ENCODE measurements around the gene TRAK2. TPM values are rescaled to one million over a fixed set of nuclear protein-coding genes. Genes with fewer than 3 reads are reported as not detected.

Gene TRAK2
- total and polyA plus RNA-seq, 2 experiments from 2014 or later: 9.2 to 26.7 TPM

GRCh38 chr2:201425952-201426351, 25.3 kb downstream of the TRAK2 start:
- no peak overlapping the region for H3K27ac ChIP-seq
- no peak overlapping the region for H3K4me3 ChIP-seq
- no peaks in the 10 kb centered on the region for H3K27me3 ChIP-seq
- H4K20me1 ChIP-seq (ENCODE audit: insufficient read depth, poor library complexity, severe bottlenecking): peaks cover 5% of the 10 kb centered on the region
- DNase-seq (ENCODE audit: low spot score): no peak
- H3K36me3 ChIP-seq (replicated peaks; ENCODE audit: insufficient read depth, low read depth): no peaks in the 10 kb centered on the region
- peaks cover 61% of the 10 kb centered on the region for H3K79me2 ChIP-seq
- H3K4me2 ChIP-seq: no peak overlapping the region
- no peak for TF ChIP-seq CTCF (IDR thresholded peaks at IDR 0.05; ENCODE audit: poor library complexity)
- no peak for TF ChIP-seq EZH2phosphoT487 (IDR thresholded peaks at IDR 0.05; ENCODE audit: low read depth, severe bottlenecking, unreplicated experiment)
- no peak for TF ChIP-seq EZH2 (IDR thresholded peaks at IDR 0.05; ENCODE audit: borderline replicate concordance)
- no peak overlapping the region for H2AFZ ChIP-seq
- H3K9me3 ChIP-seq (ENCODE audit: low read depth): no peaks in the 10 kb centered on the region
- H3K9me2 ChIP-seq (replicated peaks; ENCODE audit: insufficient read depth): no peaks in the 10 kb centered on the region
- H3K4me1 ChIP-seq (ENCODE audit: insufficient read depth): no peaks in the 10 kb centered on the region
- 92% methylated on average over 9 of the region's 9 CpGs for WGBS (ENCODE audit: low lambda C conversion rate, missing lambda C conversion rate)

GRCh38 chr2:201420442-201421113, 30.7 kb downstream of the TRAK2 start:
- peaks cover 48% of the 10 kb centered on the region for H3K79me2 ChIP-seq
- no peak for DNase-seq (ENCODE audit: low spot score)
- no peak overlapping the region for H3K4me3 ChIP-seq
- TF ChIP-seq EZH2phosphoT487 (IDR thresholded peaks at IDR 0.05; ENCODE audit: low read depth, severe bottlenecking, unreplicated experiment) (no peak), CTCF (IDR thresholded peaks at IDR 0.05; ENCODE audit: poor library complexity) (no peak), EZH2 (IDR thresholded peaks at IDR 0.05; ENCODE audit: borderline replicate concordance) (no peak)
- H3K9me3 ChIP-seq (ENCODE audit: low read depth): no peaks in the 10 kb centered on the region
- no peaks in the 10 kb centered on the region for H3K9me2 ChIP-seq (replicated peaks; ENCODE audit: insufficient read depth)
- no peaks in the 10 kb centered on the region for H3K27me3 ChIP-seq
- H2AFZ ChIP-seq: no peak overlapping the region
- no peak overlapping the region for H3K4me2 ChIP-seq
- H3K4me1 ChIP-seq (ENCODE audit: insufficient read depth): no peaks in the 10 kb centered on the region
- no peak overlapping the region for H3K27ac ChIP-seq
- H3K36me3 ChIP-seq (replicated peaks; ENCODE audit: insufficient read depth, low read depth): no peaks in the 10 kb centered on the region
- H4K20me1 ChIP-seq (ENCODE audit: insufficient read depth, poor library complexity, severe bottlenecking): peaks cover 5% of the 10 kb centered on the region
- 91% methylated on average over 3 of the region's 3 CpGs for WGBS (ENCODE audit: low lambda C conversion rate, missing lambda C conversion rate)

GRCh38 chr2:201419986-201420385, 31.3 kb downstream of the TRAK2 start:
- Histone ChIP-seq H3K4me1 (ENCODE audit: insufficient read depth) (no peaks in the 10 kb centered on the region), H4K20me1 (ENCODE audit: insufficient read depth, poor library complexity, severe bottlenecking) (peaks cover 5% of the 10 kb centered on the region), H3K4me3 (no peak overlapping the region), H3K27me3 (no peaks in the 10 kb centered on the region), H3K9me3 (ENCODE audit: low read depth) (no peaks in the 10 kb centered on the region), H3K4me2 (no peak overlapping the region), H3K79me2 (peaks cover 48% of the 10 kb centered on the region), H3K36me3 (replicated peaks; ENCODE audit: insufficient read depth, low read depth) (no peaks in the 10 kb centered on the region), H3K9me2 (replicated peaks; ENCODE audit: insufficient read depth) (no peaks in the 10 kb centered on the region), H2AFZ (no peak overlapping the region), H3K27ac (no peak overlapping the region)
- no peak for DNase-seq (ENCODE audit: low spot score)
- TF ChIP-seq EZH2phosphoT487 (IDR thresholded peaks at IDR 0.05; ENCODE audit: low read depth, severe bottlenecking, unreplicated experiment) (no peak), EZH2 (IDR thresholded peaks at IDR 0.05; ENCODE audit: borderline replicate concordance) (no peak), CTCF (IDR thresholded peaks at IDR 0.05; ENCODE audit: poor library complexity) (no peak)
- 85% methylated on average over 4 of the region's 4 CpGs for WGBS (ENCODE audit: low lambda C conversion rate, missing lambda C conversion rate)

All from hepatocyte (in vitro differentiated cells).